ENCODE measurements around the gene USH2A.

DNA sequence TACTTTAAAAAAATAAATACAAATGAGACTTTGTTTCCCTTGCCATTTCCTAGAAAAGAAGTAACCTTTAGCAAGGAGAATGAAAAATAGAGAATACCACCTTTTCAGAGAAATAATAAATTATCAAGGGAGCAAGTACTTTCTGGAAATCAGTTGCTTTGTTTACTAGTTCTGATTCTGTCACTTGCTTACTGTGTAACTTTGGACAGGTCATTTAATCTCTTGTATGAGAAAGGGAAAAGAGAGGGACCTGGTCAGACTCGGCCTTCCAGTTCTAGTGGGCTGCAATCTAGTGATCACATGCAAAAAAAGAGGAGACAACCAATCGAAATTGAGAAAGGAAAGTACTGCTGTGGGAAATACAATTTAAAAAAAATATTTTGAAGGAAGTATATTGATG is 822.0 kb downstream of the USH2A start:
- no peak for TF ChIP-seq POLR2A (IDR thresholded peaks at IDR 0.05)
- no peak for TF ChIP-seq CTCF (IDR thresholded peaks at IDR 0.05)
